Panc1 (cell line): ENCODE data around the gene ADGRV1. TPM values are rescaled to one million over a fixed set of nuclear protein-coding genes. Genes with fewer than 3 reads are reported as not detected.

Experiments used
- ATAC-seq: fragments of 200-7000 bp; cut with Tn5 transposase; 2 replicates; pipeline ENCODE4 v1.9.1; 2020; ENCODE audit warnings: mild to moderate bottlenecking, moderate library complexity
- BruUV-seq: library from RNA; stranded (reverse); fragments of 400-500 nt; replicated peaks from 2 replicates; lab custom pipeline; 2021; lab: Mats Ljungman, UMichigan
- CTCF ChIA-PET: fragments of 300-600 bp; sonication (Branson Sonifier 250); formaldehyde crosslinking; loops from one replicate; lab custom pipeline; 2022; ENCODE audit warnings: antibody characterized with exemption; lab: Charles Lee
- POLR2A ChIA-PET: fragments of 300-600 bp; sonication (Branson Sonifier 250); formaldehyde crosslinking; loops from one replicate; lab custom pipeline; 2022; ENCODE audit warnings: antibody characterized with exemption; lab: Charles Lee
- DNase-seq: peaks from one replicate; pipeline ENCODE4 v3.0.0-alpha.2; 2010; ENCODE audit warnings: low read depth, low spot score
- H3K27ac ChIP-seq: 2 replicates; pipeline ENCODE4 v1.5.1; 2011; ENCODE audit warnings: mild to moderate bottlenecking, low read length, inconsistent platforms
- H3K27me3 ChIP-seq: fragments of 200-500 bp; sonication (Bioruptor generic); 2 replicates; pipeline ENCODE4 v1.6.0; 2014; ENCODE audit warnings: low read length, inconsistent platforms; ENCODE audit not compliant: control insufficient read depth, insufficient read depth
- H3K36me3 ChIP-seq: fragments of 200-500 bp; sonication (Bioruptor generic); 2 replicates; pipeline ENCODE4 v1.5.1; 2014; ENCODE audit warnings: inconsistent platforms, mild to moderate bottlenecking, low read length, moderate library complexity; ENCODE audit not compliant: control insufficient read depth, insufficient read depth
- H3K4me1 ChIP-seq: 2 replicates; pipeline ENCODE4 v1.5.1; 2011; ENCODE audit warnings: inconsistent platforms, mild to moderate bottlenecking, low read length, moderate library complexity; ENCODE audit not compliant: control insufficient read depth, insufficient read depth
- H3K4me3 ChIP-seq, 2 experiments: 2 replicates each; pipeline ENCODE4 v1.5.1; 2011 to 2012; ENCODE audit warnings: low read depth in 2 of 2, low read length in 2 of 2, mild to moderate bottlenecking in 2 of 2, inconsistent platforms in 1 of 2, moderate library complexity in 1 of 2
- H3K9me3 ChIP-seq: fragments of 200-500 bp; sonication (Bioruptor generic); 2 replicates; pipeline ENCODE4 v1.5.1; 2014; ENCODE audit warnings: low read depth, mild to moderate bottlenecking, inconsistent platforms, low read length, moderate library complexity; ENCODE audit not compliant: control insufficient read depth, insufficient read depth
- CTCF ChIP-seq: fragments of 450-650 bp; IDR thresholded peaks from 2 replicates; pipeline ENCODE4 v1.5.1; 2017; ENCODE audit warnings: mild to moderate bottlenecking
- POLR2AphosphoS5 ChIP-seq: IDR thresholded peaks from 2 replicates; pipeline ENCODE4 v1.6.1; 2012; ENCODE audit warnings: mild to moderate bottlenecking, low read depth, low read length, moderate library complexity
- SIN3A ChIP-seq: IDR thresholded peaks from 2 replicates; pipeline ENCODE4 v1.6.1; 2012; ENCODE audit warnings: low read depth, mild to moderate bottlenecking, low read length, moderate library complexity, borderline replicate concordance; ENCODE audit not compliant: insufficient read depth
- TCF7L2 ChIP-seq: IDR thresholded peaks from 2 replicates; pipeline ENCODE4 v1.6.1; 2011; ENCODE audit warnings: mild to moderate bottlenecking, low read depth, low read length, inconsistent platforms
- in situ Hi-C: cut with HindIII; loops from 2 replicates; pipeline ENCODE4 v1.10.0; 2016; ENCODE audit warnings: low sequenced_read_pairs, low pct_unique_long_range_greater_than_20kb
- intact Hi-C: fragments of 100-400 bp; cut with micrococcal nuclease; formaldehyde crosslinking; loops from one replicate; pipeline ENCODE4 v1.10.0; 2022; ENCODE audit not compliant: unreplicated experiment
- total RNA-seq: library from RNA; stranded (reverse); gene quantifications from one replicate; pipeline ENCODE4 v1.2.1, GENCODE V29; 2021; ENCODE audit not compliant: unreplicated experiment
- TF ChIP-seq, protein P1 (sequence below), 2 experiments: IDR thresholded peaks; 2 replicates each; pipeline ENCODE4 v1.6.1; 2011 to 2012; ENCODE audit warnings: low read depth in 2 of 2, control low read depth in 1 of 2, low read length in 1 of 2, mild to moderate bottlenecking in 1 of 2, moderate library complexity in 1 of 2; ENCODE audit not compliant: insufficient read depth in 1 of 2

ADGRV1 gene
- total RNA-seq, 1 experiment from 2014 or later: 0.49 TPM

DNA sequence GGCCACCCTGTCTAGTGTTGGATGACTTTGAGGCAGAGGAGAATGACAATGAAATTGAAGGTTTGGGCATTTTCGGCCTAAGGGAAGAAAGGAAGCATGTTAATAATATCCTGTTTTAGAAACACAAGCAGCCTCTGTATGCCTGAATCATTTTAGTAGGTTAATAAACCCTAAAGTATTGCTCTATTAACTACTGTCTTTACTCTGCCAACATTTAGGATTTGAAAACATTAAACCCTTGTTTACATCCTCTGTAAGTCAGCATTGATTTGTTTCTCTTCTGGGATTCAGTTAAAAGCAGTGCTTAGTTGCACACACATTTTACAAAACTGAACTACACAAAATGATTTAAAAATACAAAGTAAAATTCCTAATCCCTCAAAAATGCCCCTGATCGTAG, 465.6 kb downstream of the ADGRV1 start:
- H3K4me3 ChIP-seq: no peak overlapping the region
- H3K9me3 ChIP-seq: no peaks in the 10 kb centered on the region
- ATAC-seq (no peak), DNase-seq (no peak)
- no TSS peak for BruUV-seq
- peaks cover 8% of the 10 kb centered on the region; the same call in 1 of the 2 replicates for H3K4me1 ChIP-seq
- ChIA-PET CTCF (no interaction called here), POLR2A (no interaction called here)
- H3K27me3 ChIP-seq: no peaks in the 10 kb centered on the region
- no peaks in the 10 kb centered on the region for H3K36me3 ChIP-seq
- intact Hi-C loops: no loop called here
- in situ Hi-C loops: no loop called here
- TF ChIP-seq POLR2AphosphoS5: no peak
- TF ChIP-seq SIN3A: no peak
- TF ChIP-seq TCF7L2: no peak
- no peak for TF ChIP-seq CTCF
- TF ChIP-seq, protein P1, sequence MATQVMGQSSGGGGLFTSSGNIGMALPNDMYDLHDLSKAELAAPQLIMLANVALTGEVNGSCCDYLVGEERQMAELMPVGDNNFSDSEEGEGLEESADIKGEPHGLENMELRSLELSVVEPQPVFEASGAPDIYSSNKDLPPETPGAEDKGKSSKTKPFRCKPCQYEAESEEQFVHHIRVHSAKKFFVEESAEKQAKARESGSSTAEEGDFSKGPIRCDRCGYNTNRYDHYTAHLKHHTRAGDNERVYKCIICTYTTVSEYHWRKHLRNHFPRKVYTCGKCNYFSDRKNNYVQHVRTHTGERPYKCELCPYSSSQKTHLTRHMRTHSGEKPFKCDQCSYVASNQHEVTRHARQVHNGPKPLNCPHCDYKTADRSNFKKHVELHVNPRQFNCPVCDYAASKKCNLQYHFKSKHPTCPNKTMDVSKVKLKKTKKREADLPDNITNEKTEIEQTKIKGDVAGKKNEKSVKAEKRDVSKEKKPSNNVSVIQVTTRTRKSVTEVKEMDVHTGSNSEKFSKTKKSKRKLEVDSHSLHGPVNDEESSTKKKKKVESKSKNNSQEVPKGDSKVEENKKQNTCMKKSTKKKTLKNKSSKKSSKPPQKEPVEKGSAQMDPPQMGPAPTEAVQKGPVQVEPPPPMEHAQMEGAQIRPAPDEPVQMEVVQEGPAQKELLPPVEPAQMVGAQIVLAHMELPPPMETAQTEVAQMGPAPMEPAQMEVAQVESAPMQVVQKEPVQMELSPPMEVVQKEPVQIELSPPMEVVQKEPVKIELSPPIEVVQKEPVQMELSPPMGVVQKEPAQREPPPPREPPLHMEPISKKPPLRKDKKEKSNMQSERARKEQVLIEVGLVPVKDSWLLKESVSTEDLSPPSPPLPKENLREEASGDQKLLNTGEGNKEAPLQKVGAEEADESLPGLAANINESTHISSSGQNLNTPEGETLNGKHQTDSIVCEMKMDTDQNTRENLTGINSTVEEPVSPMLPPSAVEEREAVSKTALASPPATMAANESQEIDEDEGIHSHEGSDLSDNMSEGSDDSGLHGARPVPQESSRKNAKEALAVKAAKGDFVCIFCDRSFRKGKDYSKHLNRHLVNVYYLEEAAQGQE (IDR thresholded peaks at IDR 0.05; ENCODE audit: insufficient read depth in 1 of 2, low read depth in 2 of 2, low read length in 1 of 2): no peak
- H3K27ac ChIP-seq: peak overlapping the region; percentile 1; the same call in 1 of the 2 replicates

- in situ Hi-C loops (no loop called here), intact Hi-C loops (no loop called here)
- H3K27me3 ChIP-seq: no peaks in the 10 kb centered on the region
- TF ChIP-seq TCF7L2 (no peak), SIN3A (no peak), CTCF (no peak), POLR2AphosphoS5 (no peak)
- TF ChIP-seq, protein P1 (IDR thresholded peaks at IDR 0.05; ENCODE audit: insufficient read depth in 1 of 2, low read depth in 2 of 2, low read length in 1 of 2): no peak
- no peaks in the 10 kb centered on the region for H3K9me3 ChIP-seq
- H3K36me3 ChIP-seq: no peaks in the 10 kb centered on the region
- no TSS peak for BruUV-seq
- ChIA-PET POLR2A (no interaction called here), CTCF (no interaction called here)
- H3K27ac ChIP-seq: no peak overlapping the region
- peaks cover 8% of the 10 kb centered on the region; the same call in 1 of the 2 replicates for H3K4me1 ChIP-seq
- no peak for ATAC-seq
- no peak for DNase-seq
- H3K4me3 ChIP-seq: no peak overlapping the region
These were observed 466.1 kb downstream of the ADGRV1 start for GRCh38 chr5:91024727-91025126.
